PC-9 (cell line): ENCODE results near the gene TMEM17. TPM values are rescaled to one million over a fixed set of nuclear protein-coding genes. Genes with fewer than 3 reads are reported as not detected.

Experiments used
- BruUV-seq: library from RNA; stranded (reverse); fragments of 400-500 nt; replicated peaks from 2 replicates; lab custom pipeline; 2021; lab: Mats Ljungman, UMichigan
- CTCF ChIA-PET: fragments of 300-600 bp; sonication (Branson Sonifier 250); formaldehyde crosslinking; loops from one replicate; lab custom pipeline; 2022; ENCODE audit warnings: antibody characterized with exemption; lab: Charles Lee
- POLR2A ChIA-PET: fragments of 300-600 bp; sonication (Branson Sonifier 250); formaldehyde crosslinking; loops from one replicate; lab custom pipeline; 2022; ENCODE audit warnings: antibody characterized with exemption; ENCODE audit not compliant: unreplicated experiment; lab: Charles Lee
- DNase-seq, 2 experiments: peaks; one replicate each; pipeline versions ENCODE4 v3.0.0 to v3.0.0-alpha.2; 2015 to 2022; ENCODE audit warnings: mixed read lengths in 1 of 2
- H2AFZ ChIP-seq: fragments of 200-600 bp; sonication (generic); 2 replicates; pipeline ENCODE4 v1.8.1; 2017; ENCODE audit warnings: antibody characterized with exemption
- H3F3A ChIP-seq: fragments of 200-600 bp; sonication (generic); 2 replicates; pipeline ENCODE4 v1.8.1; 2017; ENCODE audit warnings: antibody characterized with exemption, mild to moderate bottlenecking, low read depth; ENCODE audit not compliant: insufficient read depth
- H3K27ac ChIP-seq: fragments of 200-600 bp; sonication (generic); 2 replicates; pipeline ENCODE4 v1.6.1; 2016; ENCODE audit warnings: mixed run types
- H3K27me3 ChIP-seq: fragments of 200-600 bp; sonication (generic); 2 replicates; pipeline ENCODE4 v1.6.1; 2016; ENCODE audit warnings: low read depth, mixed run types; ENCODE audit not compliant: insufficient read depth
- H3K36me3 ChIP-seq: fragments of 200-600 bp; sonication (generic); 2 replicates; pipeline ENCODE4 v1.6.1; 2016; ENCODE audit warnings: low read depth, mixed run types
- H3K4me1 ChIP-seq: fragments of 200-600 bp; sonication (generic); replicated peaks from 2 replicates; pipeline ENCODE4 v1.6.1; 2016; ENCODE audit warnings: mixed run types; ENCODE audit not compliant: insufficient read depth
- H3K4me2 ChIP-seq: fragments of 200-600 bp; sonication (generic); 2 replicates; pipeline ENCODE4 v1.6.1; 2017; ENCODE audit warnings: mixed run types
- H3K4me3 ChIP-seq: fragments of 200-600 bp; sonication (generic); 2 replicates; pipeline ENCODE4 v1.6.1; 2016; ENCODE audit warnings: mixed run types
- H3K79me2 ChIP-seq: fragments of 200-600 bp; sonication (generic); 2 replicates; pipeline ENCODE4 v1.6.1; 2017; ENCODE audit warnings: low read depth, mixed run types
- H3K9me2 ChIP-seq: fragments of 200-600 bp; sonication (generic); 2 replicates; pipeline ENCODE4 v1.8.1; 2017; ENCODE audit warnings: mild to moderate bottlenecking; ENCODE audit not compliant: insufficient read depth
- H3K9me3 ChIP-seq: fragments of 200-600 bp; sonication (generic); 2 replicates; pipeline ENCODE4 v1.8.1; 2016; ENCODE audit warnings: low read depth; ENCODE audit not compliant: insufficient read depth
- H4K20me1 ChIP-seq: fragments of 200-600 bp; sonication (generic); 2 replicates; pipeline ENCODE4 v1.8.1; 2017; ENCODE audit not compliant: insufficient read depth
- EZH2 ChIP-seq: fragments of 200-600 bp; sonication (generic); IDR thresholded peaks from 2 replicates; pipeline ENCODE4 v1.8.0; 2017; ENCODE audit warnings: antibody characterized with exemption, low read depth
- intact Hi-C: fragments of 100-400 bp; cut with micrococcal nuclease; formaldehyde crosslinking; loops from one replicate; pipeline ENCODE4 v1.10.0; 2022; ENCODE audit not compliant: unreplicated experiment
- total RNA-seq: library from RNA; stranded (reverse); gene quantifications from 2 replicates; pipeline ENCODE4 v1.2.3, GENCODE V29; 2021
- TF ChIP-seq, protein P1 (sequence below): fragments of 200-600 bp; sonication (generic); conservative IDR thresholded peaks from 2 replicates; pipeline ENCODE4 v1.6.1; 2017; ENCODE audit warnings: mixed run types, antibody characterized with exemption, mild to moderate bottlenecking, moderate library complexity

TMEM17 gene
- total RNA-seq, 1 experiment from 2014 or later: 11.0 TPM

DNA sequence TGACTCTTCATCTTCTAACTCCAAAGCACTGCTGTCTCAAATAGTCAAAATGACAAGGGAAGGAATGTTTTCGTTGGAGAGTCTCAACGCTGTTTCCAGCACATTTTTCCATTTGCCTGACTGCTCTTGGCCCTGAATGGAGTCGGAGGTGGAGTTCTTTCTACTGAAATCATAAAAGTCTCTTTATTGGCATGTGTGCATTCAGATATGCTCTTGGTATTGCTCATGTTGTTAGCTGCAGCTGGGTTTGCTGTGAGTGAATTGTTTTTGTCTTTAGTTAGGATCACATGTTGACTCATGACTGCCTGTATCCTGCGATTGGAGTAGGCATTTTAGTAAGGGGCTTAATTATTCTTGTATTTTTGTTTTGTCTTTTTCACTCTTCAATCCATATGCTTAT is 16.8 kb downstream of the TMEM17 start:
- Histone ChIP-seq H3K27ac (no peak overlapping the region), H3K36me3 (no peaks in the 10 kb centered on the region), H3K4me2 (no peak overlapping the region), H3F3A (peaks cover 11% of the 10 kb centered on the region; the same call in 1 of the 2 replicates), H3K79me2 (no peaks in the 10 kb centered on the region), H2AFZ (no peak overlapping the region), H3K4me1 (peaks cover 17% of the 10 kb centered on the region), H4K20me1 (no peaks in the 10 kb centered on the region), H3K27me3 (no peaks in the 10 kb centered on the region), H3K9me2 (no peaks in the 10 kb centered on the region), H3K9me3 (no peaks in the 10 kb centered on the region), H3K4me3 (no peak overlapping the region)
- intact Hi-C loops: no loop called here
- ChIA-PET POLR2A (no interaction called here), CTCF (no interaction called here)
- DNase-seq: no peak
- no peak for TF ChIP-seq EZH2
- TF ChIP-seq, protein P1, sequence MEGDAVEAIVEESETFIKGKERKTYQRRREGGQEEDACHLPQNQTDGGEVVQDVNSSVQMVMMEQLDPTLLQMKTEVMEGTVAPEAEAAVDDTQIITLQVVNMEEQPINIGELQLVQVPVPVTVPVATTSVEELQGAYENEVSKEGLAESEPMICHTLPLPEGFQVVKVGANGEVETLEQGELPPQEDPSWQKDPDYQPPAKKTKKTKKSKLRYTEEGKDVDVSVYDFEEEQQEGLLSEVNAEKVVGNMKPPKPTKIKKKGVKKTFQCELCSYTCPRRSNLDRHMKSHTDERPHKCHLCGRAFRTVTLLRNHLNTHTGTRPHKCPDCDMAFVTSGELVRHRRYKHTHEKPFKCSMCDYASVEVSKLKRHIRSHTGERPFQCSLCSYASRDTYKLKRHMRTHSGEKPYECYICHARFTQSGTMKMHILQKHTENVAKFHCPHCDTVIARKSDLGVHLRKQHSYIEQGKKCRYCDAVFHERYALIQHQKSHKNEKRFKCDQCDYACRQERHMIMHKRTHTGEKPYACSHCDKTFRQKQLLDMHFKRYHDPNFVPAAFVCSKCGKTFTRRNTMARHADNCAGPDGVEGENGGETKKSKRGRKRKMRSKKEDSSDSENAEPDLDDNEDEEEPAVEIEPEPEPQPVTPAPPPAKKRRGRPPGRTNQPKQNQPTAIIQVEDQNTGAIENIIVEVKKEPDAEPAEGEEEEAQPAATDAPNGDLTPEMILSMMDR: no peak
- BruUV-seq: no TSS peak

DNA sequence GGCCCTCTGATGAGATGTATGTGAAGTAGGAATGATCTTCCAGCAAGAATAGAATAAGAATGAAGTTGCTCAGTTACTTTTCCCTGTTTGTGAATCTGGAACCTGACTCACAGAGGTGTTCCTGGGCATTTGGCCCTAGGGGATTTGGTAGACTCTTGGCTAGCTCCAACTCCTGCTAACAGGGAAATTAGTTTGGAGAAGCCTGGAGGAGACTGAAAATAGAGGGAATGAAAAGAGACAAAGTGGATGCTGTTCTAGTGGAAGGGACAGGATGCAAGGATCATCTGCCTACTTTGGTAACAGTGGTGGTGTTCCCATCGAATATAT is 19.6 kb downstream of the TMEM17 start:
- H3K4me1 ChIP-seq: peaks cover 17% of the 10 kb centered on the region
- TF ChIP-seq, protein P1: no peak
- no peak for TF ChIP-seq EZH2
- intact Hi-C loops: no loop called here
- H3K4me3 ChIP-seq: no peak overlapping the region
- no peak overlapping the region for H3K27ac ChIP-seq
- ChIA-PET POLR2A (interaction anchor here (0.6 kb wide), 2 partner anchors 11 to 63 kb away, joined by 5 read pairs; no protein-coding TSS in a partner anchor), CTCF (no interaction called here)
- peaks cover 11% of the 10 kb centered on the region; the same call in 1 of the 2 replicates for H3F3A ChIP-seq
- H3K4me2 ChIP-seq: peak overlapping the region; percentile 30
- no peaks in the 10 kb centered on the region for H3K36me3 ChIP-seq
- H3K79me2 ChIP-seq: no peaks in the 10 kb centered on the region
- H3K9me2 ChIP-seq: no peaks in the 10 kb centered on the region
- no TSS peak for BruUV-seq
- no peak overlapping the region for H2AFZ ChIP-seq
- peak in 1 of 2 experiments; percentile 64 for DNase-seq
- H4K20me1 ChIP-seq: no peaks in the 10 kb centered on the region
- H3K27me3 ChIP-seq: no peaks in the 10 kb centered on the region
- no peaks in the 10 kb centered on the region for H3K9me3 ChIP-seq

DNA sequence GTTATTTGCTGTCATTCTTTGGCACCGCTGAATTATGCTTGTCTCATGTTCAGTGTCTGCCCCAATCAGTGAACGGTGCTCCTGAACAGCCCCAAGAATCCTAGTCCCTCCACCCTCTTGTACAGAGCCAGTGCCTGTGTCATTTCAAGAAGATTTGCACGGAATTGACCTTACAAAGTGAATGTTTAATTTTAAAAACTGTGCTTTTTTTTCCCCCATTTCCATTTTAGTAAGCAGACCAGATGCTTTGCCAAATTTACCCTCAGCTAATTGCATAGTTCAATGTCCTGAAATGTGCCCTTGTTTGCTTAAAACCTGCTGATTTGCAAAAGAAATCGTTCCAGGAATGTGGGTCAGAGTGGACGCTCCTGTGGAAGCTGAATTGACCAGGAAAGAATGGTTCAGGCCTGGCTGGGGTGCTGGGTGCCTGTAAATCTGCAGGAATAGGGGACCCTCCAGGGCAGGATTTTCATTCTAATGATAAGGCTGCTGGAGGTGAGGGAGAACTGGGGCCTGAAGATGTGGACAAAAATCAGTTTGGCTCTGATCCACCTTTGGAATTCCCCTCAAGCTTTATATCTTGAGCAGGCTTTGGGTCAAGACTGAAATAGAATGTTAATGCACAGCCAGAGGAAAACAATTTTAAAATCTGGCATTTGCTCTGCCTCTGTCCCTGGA is 20.1 kb downstream of the TMEM17 start:
- no peaks in the 10 kb centered on the region; the same call in 1 of the 2 replicates for H3K9me3 ChIP-seq
- H3K27ac ChIP-seq: no peak overlapping the region
- BruUV-seq: no TSS peak
- no peaks in the 10 kb centered on the region for H3K36me3 ChIP-seq
- no peak overlapping the region for H2AFZ ChIP-seq
- DNase-seq: no peak
- no peak overlapping the region for H3K4me3 ChIP-seq
- no peaks in the 10 kb centered on the region for H3K9me2 ChIP-seq
- no peaks in the 10 kb centered on the region for H4K20me1 ChIP-seq
- TF ChIP-seq, protein P1: no peak
- no peak for TF ChIP-seq EZH2
- H3K4me2 ChIP-seq: peak overlapping the region; percentile 30
- no peaks in the 10 kb centered on the region for H3K79me2 ChIP-seq
- ChIA-PET CTCF (no interaction called here), POLR2A (interaction anchor here (0.6 kb wide), 1 partner anchor 63 kb away, joined by 5 read pairs; no protein-coding TSS in a partner anchor)
- peaks cover 11% of the 10 kb centered on the region; the same call in 1 of the 2 replicates for H3F3A ChIP-seq
- intact Hi-C loops: no loop called here
- no peaks in the 10 kb centered on the region for H3K27me3 ChIP-seq
- H3K4me1 ChIP-seq: peaks cover 17% of the 10 kb centered on the region
